Dedifferentiated amniotic fluid mesenchymal stem cell (primary cell): ENCODE measurements around the gene ZNF205.
"Not testable (repeated sequence)": the region's sequence is repeated elsewhere in the genome, so short reads cannot be mapped to it uniquely, and the experiment has no call there.

Experiments used
- DNase-seq: peaks from one replicate; pipeline ENCODE4 v3.0.0-alpha.2; 2016; ENCODE audit errors: extremely low spot score

ZNF205 gene

DNA sequence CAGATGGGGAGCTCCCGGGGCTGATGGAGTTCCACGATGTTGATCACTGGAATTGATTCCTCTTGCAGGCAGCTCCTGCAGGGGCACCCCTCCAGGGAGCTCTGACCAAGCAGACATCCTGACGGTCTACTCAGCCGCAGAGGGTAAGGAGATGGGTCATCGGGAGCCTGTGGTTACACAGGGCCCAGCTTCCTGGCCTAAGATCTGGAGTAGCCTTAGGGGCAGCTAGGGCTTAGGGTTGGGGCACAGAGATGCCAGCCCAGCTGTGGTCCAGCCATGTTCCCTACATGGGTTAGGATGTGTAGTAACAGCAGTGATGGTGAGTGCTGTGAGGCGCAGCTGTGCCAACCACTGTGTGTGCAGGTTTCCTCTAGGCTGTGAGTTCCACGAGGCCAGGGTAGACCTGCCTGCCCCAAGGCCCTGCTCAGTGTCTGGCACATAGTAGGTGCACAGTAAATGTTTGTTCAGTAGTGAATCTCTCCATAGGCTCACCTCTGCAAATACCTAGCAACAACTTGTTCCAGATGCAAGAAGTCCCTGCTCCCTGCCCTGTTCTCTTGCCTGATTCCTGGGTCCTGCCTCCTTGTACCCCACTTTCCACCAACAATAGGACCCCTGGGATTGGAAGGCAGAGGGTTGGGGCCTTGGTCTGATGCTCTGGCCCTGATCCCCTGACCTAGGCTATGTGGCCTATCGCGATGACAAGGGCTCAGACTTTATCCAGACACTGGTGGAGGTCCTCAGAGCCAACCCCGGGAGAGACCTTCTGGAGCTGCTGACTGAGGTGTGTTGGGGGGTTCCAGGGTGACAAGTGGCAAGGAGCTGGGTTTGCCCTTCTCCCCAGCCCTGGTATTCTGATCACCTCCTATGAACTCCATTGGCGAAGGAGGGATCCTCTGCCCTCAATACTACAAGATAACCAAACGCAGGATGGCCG lies 36.1 kb downstream of the ZNF205 start:
- no peak for DNase-seq

DNA sequence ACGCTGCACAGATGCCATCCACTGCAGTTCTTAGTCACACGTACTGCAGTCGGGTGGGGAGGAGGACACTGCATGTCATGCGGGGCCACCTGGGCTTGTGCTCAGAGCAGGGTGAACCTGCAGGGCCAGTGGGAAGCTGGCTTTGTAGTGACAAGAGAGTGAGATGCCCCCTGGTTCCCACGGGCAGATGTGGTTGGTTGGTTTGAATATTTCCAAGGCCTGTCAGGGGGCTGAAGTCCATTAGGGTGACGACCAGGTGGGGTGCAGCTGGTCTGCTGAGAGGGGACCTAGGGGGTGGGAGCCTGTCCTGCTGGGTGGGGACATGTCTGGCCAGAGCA lies 36.8 kb downstream of the ZNF205 start:
- DNase-seq = no peak

DNA sequence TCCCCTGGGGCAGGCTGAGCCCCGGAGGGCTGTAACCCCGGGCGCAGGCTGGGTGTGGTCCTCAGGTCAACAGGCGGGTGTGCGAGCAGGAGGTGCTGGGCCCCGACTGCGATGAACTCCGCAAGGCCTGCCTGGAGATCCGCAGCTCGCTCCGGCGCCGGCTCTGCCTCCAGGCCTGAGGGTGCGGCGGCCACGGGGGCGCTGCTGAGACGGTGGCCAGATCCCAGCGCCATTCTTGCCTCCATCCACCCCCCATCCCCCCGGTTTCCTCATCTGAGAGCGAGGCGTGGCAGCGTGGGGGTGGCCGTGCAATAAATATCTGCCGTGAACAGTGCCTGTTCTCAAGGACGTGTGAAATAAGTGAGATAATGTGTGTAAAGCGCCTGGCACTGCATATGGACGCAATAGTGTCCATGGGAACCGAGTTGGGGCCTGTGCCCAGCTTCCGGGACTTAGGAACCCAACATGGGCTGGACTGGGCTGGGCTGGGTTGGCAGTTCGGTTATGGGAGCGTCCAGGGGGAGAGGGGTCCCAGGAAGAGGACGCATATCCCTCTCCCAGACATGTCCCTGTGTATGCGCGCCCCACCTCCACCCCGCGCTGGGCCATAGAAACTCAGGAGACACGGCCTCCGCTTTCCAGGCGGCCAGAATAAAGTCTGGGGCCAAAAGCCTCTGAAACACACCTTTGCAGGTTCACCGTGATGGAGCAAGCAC lies 37.4 kb downstream of the ZNF205 start:
- no peak for DNase-seq

DNA sequence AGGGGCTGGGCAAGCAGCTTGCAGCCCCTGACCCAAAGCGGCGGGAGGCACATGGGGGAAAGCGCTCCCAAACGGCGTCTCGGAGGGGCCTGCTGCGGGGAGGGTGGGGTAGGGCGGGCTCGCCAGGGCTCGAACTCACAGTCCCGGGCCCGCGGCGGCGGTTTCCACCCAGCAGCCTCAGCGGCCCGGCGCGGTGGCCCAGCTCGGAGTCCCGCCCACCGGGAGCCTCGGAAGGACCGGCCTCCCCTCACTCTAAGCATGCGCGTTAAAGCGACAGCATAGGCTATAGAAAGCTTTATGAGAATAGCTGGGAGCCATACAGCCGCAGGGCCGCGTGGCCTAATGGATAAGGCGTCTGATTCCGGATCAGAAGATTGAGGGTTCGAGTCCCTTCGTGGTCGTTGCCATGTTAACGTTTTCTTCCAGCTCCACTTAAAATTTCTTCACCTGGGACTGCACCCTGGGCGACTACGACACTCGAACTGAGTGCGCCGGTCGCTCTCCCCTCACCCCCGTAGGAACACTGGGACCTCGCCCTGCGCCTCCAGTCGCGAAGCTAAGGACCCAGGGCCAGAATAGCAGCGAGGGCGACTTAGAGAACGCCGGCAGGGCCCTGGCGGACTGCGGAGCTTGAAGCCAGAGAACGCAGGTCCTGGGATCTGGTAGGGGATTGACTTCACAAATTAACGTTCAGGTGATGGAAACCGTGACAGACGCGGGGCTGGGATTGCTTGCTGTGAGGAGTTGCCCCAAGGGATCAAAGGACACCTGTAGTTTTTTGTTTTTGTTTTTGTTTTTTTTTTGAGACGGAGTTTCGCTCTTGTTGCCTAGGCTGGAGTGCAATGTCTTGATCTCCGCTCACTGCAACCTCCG lies 38.2 kb downstream of the ZNF205 start:
- DNase-seq = peak; percentile 96

DNA sequence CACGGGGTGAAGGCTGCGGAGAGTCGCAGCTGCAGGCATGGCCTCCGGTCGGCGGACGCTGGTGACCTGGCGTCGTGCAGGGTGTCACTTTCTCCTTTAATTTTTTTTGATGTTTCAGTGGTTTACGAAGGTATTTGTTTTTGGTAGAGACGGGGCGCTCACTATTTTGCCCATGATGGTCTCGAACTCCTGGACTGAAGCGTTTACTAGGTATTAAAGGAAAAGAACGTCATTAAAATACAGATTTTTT lies 39.6 kb downstream of the ZNF205 start:
- no peak for DNase-seq

DNA sequence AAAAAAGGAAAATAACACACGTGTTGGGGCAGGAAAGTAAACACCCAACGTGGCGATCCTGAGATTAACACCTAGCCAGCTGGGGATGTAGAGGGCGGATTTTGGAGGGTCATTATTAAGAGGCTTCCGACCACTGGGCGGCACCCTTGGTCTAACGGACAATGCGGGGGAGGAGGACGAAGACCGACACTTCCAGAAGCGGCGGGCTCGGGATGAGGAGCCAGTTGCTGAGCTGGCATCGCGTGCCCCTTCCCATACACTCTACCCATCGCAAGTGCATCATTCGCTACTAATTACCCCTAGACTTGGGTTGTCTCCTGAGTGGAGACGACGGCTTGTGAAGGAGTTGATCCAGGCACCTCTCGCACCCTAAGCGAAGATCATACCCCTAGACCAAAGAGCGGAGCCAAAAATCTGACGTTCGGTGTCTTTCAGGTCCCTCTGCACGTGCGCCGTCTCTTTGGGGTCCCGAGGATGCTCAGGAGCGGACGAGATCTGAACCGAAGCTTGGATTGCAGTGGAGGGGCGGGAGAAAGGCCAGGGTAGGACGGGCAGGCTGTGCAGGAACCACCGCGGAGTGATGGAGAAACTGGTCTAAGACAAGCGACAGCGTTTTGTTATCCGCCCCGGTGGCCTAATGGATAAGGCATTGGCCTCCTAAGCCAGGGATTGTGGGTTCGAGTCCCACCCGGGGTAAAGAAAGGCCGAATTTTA lies 40.0 kb downstream of the ZNF205 start:
- peak; percentile 89 for DNase-seq

DNA sequence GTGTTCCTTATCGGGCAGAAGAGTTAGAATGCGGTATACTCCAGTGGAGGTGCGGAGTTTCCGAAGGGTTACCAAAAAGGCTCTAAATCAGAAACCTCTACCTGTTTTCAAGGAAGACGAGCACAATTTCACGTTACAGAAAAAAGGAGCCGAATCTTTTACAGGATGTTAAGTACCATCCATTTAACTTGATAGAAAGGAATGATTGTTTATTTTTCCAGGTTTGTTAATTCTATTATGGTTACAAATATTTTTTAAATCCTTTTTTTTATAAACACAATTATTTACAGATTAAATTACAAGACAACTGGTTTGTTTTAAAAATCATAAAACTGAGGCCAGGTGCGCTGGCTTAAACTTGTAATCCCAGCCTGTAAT lies 40.6 kb downstream of the ZNF205 start:
- DNase-seq = no peak

DNA sequence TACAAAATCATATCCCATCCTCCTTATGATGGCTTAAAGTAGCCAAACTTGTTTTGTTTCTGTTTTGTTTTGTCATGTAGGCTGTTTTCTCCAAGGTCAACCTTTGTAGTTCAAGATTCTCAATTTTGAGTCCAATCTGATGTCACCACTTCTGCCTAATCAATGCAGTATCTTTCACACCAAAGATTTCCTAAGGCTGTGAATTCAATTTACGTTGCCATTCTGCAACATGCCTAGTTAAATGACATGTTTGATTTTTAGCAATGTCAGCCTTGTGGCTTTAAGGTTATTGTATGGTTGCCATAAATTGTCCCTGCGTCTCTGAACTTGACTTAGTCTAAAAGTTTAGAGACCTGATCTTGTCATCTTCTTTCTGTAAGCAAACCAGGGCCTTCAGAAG lies 42.8 kb downstream of the ZNF205 start:
- no peak for DNase-seq

DNA sequence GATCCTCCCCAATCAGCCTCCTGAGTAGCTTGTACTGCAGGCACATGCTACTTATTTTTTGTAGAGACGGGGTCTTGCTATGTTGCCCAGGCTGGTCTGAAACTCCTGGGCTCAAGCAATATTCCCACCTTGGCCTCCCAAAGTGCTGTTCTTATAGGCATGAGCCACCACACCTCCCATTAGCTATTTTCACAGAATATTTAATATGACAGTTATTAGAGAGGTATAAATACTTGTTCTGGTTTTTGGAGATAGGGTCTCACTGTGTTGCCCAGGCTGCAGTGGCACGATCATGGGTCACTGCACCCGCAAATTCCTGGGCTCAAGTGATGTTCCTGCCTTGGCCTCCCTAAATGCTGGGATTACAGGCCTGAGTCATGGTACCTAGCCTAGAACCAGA lies 43.6 kb downstream of the ZNF205 start:
- no peak for DNase-seq

DNA sequence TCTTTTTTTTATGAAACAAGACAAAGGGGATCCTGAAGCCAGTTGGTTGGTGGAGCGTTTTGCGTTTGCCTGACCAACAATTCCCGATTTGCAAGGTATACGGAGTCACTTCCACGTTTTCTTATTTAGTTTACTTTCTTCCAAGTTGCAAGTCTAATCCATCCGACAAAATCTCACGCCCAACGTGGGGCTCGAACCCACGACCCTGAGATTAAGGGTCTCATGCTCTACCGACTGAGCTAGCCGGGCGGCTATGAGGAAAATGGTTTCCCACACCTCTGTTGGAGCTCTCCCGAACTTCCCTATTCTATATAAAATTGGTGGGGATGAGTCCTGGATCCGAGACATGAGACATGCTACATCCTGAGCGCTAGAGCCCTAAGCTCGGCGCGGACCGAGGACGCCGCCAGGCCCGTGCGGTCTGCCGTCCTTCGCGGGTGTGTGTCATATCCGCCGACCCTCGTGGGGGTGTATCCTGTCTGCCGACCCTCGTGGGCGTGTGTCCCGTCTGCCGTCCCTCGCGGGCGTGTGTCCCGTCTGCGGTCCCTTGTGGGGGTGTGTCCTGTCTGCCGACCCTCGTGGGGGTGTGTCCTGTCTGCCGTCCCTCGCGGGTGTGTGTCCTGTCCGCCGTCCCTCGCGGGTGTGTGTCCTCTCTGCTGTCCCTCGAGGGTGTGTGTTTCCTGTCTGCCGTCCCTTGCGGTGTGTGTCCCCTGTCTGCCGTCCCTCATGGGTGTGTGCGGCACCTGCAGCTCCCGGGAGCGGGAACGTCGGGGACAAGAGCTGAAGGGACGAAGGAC lies 45.0 kb downstream of the ZNF205 start:
- peak; percentile 93 for DNase-seq

DNA sequence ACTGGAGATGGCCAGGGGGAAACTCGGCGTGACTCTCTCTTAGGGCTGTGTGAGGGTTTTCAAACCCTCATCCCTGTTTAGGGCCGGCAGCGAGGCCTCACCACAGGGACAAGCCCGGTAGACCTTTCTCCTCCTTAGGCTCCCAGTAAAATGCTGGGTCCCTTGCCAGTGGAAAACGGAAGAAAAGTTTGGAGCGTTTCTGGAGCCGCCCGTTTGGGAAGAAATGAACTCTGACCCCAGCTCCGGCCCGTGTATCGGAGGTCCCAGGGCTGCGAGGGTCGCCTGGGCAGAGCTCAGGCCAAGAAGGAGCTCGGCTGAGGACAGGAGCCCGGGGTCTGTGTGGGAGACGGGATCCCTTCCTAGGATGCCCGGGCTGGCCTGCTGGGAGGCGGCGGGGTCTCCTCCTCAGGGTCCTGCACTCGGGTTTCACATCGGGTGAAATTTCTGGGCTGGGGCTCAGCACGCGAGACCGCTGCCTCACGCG lies 45.7 kb downstream of the ZNF205 start:
- no peak for DNase-seq

DNA sequence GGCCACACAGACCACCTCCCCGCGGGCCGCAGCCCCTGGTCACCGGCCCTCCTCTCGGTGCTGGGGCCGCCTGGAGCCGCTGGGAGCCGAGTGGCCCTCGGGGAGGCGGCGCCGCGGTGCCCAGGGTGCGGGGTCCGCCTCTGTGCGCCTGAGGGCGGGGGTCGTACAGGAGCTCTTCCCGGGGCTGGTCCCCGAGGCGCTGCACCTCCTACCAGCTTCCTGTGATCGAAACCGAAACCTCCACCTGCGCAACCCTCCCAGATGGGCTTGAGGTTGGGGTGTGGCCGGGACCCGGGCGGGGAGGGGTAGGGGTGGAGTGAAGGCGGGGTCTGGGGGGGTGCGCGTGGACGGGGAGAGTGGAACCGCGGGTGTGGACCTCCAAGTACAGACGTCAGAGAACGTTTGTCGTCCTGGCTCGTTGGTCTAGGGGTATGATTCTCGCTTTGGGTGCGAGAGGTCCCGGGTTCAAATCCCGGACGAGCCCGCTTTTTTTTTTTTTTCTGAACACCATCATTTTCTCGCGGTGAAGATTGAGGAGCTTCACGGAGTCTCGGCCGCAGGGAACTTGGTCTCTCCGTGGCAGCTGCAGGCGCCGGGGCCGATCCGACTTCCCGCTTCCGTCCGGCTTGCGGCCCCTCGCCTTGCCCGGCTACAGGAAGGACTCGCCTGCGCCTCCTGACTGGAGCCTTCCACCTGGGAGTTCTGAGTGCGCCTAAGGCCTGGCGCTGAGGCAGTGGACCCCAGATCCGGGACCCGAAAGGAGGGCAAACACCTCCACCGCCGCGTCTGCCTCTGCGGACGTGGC lies 46.3 kb downstream of the ZNF205 start:
- DNase-seq = peak; percentile 71

DNA sequence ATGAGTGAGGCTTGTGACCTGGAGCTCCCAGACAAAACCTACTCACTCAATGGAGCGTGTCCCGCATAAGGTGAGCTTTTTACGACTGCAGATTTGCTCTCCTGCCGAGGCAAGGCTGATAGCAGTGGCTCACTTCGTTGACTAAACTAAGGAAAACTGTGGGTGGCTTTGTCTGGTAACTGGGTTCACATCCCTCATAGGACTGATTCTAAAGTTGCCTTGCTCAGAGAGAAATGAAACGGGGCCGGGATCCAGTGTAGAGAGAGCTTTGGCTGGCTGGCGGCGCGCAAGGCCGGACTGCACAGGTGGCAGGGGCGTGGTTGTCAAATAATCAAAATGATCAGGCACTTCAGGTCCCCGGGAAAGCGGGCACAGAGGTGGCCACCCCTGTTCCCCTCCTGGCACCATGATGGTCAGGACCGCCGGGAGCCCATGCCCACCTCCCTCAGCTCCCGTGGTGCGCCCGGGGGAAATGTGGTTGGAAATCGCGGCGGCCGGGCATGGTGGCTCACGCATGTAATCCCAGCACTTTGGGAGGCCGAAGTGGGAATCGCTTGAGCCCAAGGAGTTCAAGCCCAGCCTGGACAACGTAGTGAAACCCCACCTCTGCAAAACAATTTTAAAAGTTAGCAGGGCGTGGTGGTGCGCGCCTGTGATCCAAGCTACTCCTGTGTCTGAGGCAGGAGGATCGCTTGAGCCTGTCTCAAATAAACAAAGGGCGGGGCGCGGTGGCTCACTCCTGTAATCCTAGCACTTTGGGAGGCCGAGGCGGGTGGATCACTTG lies 49.0 kb downstream of the ZNF205 start:
- no peak for DNase-seq

DNA sequence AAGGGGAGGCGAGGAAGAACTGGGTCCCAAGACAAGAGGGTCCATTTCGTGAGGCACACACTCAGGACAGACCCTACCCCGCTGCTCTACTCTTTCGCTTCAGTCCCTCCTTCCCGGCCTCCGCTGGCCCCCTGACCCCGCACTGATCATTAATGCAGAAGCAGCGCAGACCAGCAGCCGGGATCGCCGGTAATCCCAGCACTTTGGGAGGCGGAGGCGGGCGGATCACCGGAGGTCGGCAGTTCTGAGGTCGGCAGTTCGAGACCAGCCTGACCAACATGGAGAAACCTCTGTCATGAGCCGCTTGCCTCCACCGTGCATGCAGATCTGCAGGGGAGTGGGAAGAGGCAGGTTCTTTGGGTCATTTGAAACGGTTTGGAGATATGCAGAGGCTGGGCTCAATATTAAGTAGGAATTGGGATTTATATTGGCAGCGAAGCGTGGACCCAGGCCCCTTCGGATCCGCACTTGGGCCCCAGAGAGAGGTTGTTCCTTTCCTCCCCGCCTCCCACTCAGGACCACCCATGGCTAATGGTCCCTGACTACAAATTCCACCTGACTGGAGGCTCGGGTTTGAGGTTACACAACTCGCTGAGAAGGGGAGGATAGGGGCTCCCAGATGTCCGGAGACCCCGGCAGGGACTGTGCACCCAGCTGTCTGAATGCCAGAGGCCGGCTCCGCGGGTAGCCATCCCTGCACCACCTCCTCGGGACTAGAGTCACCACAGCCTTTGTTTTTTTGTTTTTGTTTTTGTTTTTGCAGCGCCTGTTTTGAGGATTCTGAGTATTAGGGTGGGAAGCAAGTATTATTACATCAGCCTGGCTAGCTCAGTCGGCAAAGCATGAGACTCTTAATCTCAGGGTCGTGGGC lies 52.0 kb downstream of the ZNF205 start:
- no peak for DNase-seq

DNA sequence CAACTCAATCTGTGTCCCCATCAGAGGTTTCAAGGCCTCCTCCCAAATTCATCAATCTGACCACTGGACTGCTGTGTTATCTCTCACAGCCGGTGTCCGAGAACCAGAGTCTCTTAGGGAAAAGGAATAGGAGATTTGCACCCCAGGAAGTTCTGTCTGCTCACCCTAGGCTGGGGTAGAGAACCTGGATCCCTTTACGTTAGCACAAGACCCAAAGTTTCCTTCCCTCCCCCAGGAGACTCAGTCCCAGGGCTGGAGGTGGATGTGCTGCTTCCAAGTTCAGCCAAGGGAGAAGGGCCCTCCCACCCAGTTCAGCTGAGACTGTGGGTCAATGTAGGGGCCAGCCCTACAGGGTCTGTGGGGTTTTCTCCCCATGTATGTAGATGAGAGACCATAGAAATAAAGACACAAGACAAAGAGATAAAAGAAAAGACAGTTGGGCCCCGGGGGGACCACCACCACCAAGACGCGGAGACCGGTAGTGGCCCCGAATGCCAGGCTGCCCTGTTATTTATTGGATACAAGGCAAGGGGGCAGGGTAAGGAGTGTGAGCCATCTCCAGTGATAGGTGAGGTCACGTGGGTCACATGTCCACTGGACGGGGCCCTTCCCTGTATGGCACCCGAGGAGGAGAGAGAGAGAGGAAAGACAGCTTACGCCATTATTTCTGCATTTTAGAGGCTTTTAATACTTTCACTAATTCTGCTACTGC lies 52.9 kb downstream of the ZNF205 start:
- no peak for DNase-seq

DNA sequence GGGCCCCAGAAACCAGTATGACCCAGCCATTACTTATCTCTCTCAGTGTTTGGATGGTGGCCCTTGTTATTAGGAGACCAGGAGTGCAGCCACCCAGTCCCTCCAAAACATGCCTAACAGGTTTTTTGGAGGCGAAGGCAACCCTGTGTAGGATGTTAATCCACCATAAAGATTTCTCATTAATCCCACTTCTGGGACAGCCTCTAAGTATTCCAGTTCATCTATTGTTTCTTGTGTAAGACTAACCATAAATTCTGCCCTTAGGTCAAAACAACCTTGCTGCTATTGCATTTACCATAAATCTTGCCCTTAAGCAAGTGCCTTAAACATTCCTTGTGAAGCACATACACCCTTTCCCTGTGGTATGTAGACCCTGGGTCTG lies 54.1 kb downstream of the ZNF205 start:
- no peak for DNase-seq

DNA sequence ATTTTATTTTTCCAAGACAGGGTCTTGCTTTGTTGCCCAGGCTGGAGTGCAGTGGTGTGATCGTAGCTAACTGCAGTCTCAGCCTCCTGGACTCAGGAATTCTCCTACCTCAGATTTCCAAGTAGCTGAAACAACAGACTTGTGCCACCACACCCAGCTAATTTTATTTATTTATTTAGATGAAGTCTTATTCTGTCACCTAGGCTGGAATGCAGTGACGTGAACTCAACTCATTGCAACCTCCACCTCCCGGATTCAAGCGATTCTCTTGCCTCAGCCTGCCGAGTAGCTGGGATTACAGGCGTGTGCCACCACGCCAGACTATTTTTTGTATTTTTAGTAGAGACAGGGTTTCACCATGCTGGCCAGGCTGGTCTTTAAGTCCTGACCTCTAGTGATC lies 56.3 kb downstream of the ZNF205 start:
- DNase-seq = not testable (repeated sequence)
